Urinary bladder (tissue), 4 donors: Measurements from ENCODE around the gene SEMA3G. TPM values are rescaled to one million over a fixed set of nuclear protein-coding genes. Genes with fewer than 3 reads are reported as not detected.

Experiments used
- DNase-seq: peaks from one replicate; pipeline ENCODE4 v3.0.0-alpha.2; 2015; ENCODE audit errors: extremely low spot score
- H3K27ac ChIP-seq: one replicate; pipeline ENCODE4 v1.5.1; 2013; ENCODE audit warnings: low read depth, mild to moderate bottlenecking, moderate library complexity
- H3K36me3 ChIP-seq: one replicate; pipeline ENCODE4 v1.6.1; 2013; ENCODE audit warnings: mild to moderate bottlenecking, moderate library complexity; ENCODE audit not compliant: insufficient read depth
- H3K4me1 ChIP-seq: one replicate; pipeline ENCODE4 v1.6.1; 2013; ENCODE audit warnings: mild to moderate bottlenecking, moderate library complexity; ENCODE audit not compliant: insufficient read depth
- H3K4me3 ChIP-seq: one replicate; pipeline ENCODE4 v1.5.1; 2013; ENCODE audit warnings: low read depth, low read length
- WGBS: extraction: QIAGEN DNeasy Blood & Tissue Kit; methylation state at CpG from one replicate; pipeline ENCODE4 v1.1.7; 2013; 5-methylcytosine and 5-hydroxymethylcytosine counted together
- polyA plus RNA-seq: library from polyadenylated mRNA; stranded (reverse); fragments of 200-250 nt; gene quantifications from one replicate; pipeline ENCODE4 v1.2.3, GENCODE V29; 2013
- total RNA-seq: library from RNA; depleted of rRNA; stranded (reverse); fragments of >200 nt; gene quantifications from one replicate; pipeline ENCODE4 v1.2.3, GENCODE V29; 2014
- donor health status: healthy with polysubstance abuse.
- donor health status: healthy.

SEMA3G gene
- total and polyA plus RNA-seq, 2 donors = 7.6 to 28.5 TPM

DNA sequence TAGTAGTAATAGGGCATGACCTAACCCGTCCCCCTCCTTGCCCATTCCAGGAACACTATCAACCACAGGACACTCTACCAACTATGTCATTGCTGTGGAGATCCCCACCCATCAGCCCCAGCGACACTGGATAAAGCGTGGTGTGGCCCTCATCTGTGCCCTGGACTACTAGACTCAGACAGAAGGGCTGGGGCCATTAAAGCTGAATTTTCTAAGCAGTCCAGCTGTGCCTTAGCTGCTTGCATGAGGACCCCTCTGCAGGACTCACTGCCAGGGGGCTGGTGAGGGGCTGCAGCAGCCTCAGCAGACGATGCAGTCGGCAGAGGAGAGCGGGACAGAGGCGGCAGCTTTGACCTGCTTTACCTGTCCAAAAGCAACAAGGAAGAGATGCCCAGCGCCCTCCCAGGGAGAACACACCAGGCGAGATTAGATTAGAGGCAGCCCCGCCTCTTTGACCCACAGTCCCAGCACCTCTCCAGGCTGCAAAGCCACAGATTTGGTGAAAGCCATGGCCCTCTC, 44.6 kb downstream of the SEMA3G start:
- peaks cover 5% of the 10 kb centered on the region for H3K36me3 ChIP-seq
- no peak for DNase-seq
- H3K4me1 ChIP-seq = no peaks in the 10 kb centered on the region
- no peak overlapping the region for H3K4me3 ChIP-seq
- 82% methylated on average over 10 of the region's 10 CpGs for WGBS
- no peak overlapping the region for H3K27ac ChIP-seq

DNA sequence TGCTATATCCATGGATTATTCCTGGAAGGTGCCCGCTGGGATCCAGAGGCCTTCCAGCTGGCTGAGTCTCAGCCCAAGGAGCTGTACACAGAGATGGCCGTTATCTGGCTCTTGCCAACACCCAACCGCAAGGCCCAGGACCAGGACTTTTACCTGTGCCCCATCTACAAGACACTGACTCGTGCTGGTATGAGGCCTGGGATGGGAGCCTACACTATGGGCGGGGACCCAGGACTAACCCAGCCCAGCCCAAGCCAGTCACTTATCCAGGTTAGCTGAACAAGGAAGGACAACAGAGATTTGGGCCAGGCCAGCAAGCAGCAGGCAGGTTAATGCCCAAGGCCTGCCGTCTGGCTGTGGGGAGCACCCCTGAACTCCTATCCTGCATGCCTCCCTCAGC, 45.3 kb downstream of the SEMA3G start:
- H3K4me1 ChIP-seq = no peaks in the 10 kb centered on the region
- WGBS = 82% methylated on average over 6 of the region's 6 CpGs
- H3K27ac ChIP-seq = no peak overlapping the region
- no peak overlapping the region for H3K4me3 ChIP-seq
- peaks cover 5% of the 10 kb centered on the region for H3K36me3 ChIP-seq
- DNase-seq = no peak

DNA sequence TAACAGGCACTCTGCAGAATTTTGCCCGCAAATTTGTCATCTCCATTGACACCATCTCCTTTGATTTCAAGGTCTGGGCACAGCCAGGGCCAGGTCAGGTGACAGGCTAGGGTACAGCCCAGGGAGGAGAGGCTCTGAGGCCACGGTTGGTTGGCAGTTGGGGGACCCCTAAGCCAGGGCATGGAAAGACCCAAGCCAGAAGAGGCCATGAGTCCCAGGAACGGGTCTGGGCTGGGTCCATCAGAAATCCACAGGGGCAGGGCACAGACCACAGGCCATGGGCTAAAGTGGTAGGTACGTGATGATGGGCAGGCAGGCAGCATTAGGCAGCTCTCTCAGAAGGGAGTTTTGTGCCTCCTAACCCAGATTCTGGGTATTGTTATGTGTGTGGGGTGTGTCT, 45.8 kb downstream of the SEMA3G start:
- Histone ChIP-seq H3K36me3 (peaks cover 5% of the 10 kb centered on the region), H3K4me1 (no peaks in the 10 kb centered on the region), H3K27ac (no peak overlapping the region), H3K4me3 (no peak overlapping the region)
- DNase-seq = no peak
- WGBS = 88% methylated on average over 4 of the region's 4 CpGs

DNA sequence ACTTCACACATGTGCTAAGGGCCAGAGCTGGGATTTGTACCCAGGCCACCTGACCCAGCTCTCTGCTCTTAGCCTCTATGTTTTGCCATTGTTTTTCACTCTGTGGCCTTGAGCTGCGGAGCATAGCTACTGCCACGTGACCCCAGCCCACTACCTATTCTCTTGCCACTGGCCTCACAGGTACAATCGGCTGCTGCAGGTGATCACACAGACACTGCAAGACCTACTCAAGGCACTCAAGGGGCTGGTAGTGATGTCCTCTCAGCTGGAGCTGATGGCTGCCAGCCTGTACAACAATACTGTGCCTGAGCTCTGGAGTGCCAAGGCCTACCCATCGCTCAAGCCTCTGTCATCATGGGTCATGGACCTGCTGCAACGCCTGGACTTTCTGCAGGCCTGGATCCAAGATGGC, 46.2 kb downstream of the SEMA3G start:
- 92% methylated on average over 5 of the region's 5 CpGs for WGBS
- no peak for DNase-seq
- Histone ChIP-seq H3K4me1 (no peaks in the 10 kb centered on the region), H3K27ac (no peak overlapping the region), H3K36me3 (peaks cover 5% of the 10 kb centered on the region), H3K4me3 (no peak overlapping the region)

DNA sequence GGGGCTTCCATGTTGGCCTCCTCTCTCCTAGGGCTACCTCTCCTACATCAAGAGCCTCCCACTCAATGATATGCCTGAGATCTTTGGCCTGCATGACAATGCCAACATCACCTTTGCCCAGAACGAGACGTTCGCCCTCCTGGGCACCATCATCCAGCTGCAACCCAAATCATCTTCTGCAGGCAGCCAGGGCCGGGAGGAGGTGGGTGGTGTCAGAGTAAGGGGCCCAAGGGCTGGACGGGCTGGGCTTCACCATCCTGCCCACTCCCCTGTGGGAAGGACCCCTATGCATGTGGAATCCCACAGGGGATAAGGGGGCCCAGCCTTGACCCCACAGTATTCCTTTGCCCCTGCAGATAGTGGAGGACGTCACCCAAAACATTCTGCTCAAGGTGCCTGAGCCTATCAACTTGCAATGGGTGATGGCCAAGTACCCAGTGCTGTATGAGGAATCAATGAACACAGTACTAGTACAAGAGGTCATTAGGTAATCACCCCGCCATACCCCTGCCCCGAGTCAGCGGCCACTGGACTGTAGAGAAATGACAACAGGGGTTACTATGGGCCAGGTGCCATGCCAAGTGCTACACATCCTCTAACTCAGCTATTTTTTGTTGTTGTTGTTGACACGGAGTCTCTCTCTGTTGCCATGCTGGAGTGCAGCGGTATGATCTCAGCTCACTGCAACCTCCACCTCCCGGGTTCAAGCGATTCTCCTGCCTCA, 47.1 kb downstream of the SEMA3G start:
- H3K36me3 ChIP-seq = peaks cover under 1% of the 10 kb centered on the region
- WGBS = 86% methylated on average over 13 of the region's 13 CpGs

DNA sequence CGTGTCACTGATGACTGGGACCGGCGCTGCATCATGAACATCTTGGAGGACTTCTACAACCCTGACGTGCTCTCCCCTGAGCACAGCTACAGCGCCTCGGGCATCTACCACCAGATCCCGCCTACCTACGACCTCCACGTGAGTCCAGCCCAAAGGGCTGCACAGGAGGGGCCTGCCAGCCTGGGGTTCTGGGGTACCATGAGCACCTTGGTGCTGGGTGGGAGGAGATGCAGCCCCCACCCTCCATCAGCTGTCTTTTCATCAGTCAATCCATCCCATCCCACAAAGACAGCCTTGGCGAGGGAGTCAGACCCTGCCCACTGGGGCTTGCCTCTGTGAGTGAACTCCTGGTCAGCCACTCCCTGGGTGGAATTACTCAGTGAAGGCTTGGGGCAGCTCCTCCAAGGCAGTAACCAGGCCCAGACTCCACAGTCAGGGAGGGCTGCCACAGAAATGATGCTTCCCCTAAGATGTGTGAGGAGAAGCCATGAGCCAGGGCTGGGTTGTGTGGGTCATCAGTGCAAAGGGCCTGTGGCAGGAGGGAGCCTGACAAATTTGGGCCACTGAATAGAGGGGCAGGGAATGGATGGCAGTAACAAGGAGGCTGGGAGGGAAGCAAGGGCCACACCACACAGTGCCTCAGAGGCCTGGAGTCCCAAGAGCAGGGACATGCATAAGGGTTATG, 47.9 kb downstream of the SEMA3G start:
- 87% methylated on average over 10 of the region's 10 CpGs for WGBS
- Histone ChIP-seq H3K36me3 (no peaks in the 10 kb centered on the region), H3K27ac (no peak overlapping the region), H3K4me3 (no peak overlapping the region), H3K4me1 (no peaks in the 10 kb centered on the region)
- DNase-seq = no peak

More for the DNA sequence above, 47.1 kb downstream of the SEMA3G start:
- H3K27ac ChIP-seq = no peak overlapping the region
- DNase-seq = no peak
- H3K4me3 ChIP-seq = no peak overlapping the region
- H3K4me1 ChIP-seq = no peaks in the 10 kb centered on the region

DNA sequence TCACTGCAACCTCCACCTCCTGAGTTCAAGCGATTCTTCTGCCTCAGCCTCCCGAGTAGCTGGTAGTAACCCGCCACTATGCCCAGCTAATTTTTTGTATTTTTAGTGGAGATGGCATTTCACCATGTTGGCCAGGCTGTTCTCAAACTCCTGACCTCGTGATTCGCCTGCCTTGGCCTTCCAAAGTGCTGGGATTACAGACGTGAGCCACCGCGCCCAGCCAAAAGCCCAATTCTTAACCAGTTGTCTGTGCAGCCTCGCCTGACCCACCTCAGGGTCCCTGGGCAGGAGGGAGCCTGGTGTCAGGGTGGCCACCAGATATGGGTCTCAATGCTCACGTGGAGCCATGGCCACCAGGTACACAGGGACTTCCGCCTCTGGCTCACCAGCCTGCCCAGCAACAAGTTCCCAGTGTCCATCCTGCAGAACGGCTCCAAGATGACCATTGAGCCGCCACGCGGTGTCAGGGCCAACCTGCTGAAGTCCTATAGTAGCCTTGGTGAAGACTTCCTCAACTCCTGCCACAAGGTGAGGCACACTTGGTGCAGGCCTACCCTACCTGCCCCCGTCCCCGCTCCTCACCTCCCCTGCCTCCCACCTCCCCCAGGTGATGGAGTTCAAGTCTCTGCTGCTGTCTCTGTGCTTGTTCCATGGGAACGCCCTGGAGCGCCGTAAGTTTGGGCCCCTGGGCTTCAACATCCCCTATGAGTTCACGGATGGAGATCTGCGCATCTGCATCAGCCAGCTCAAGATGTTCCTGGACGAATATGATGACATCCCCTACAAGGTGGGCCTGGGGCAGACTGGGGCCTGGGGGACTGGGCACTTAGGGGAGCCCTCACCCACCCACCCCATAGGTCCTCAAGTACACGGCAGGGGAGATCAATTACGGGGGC, 48.6 kb downstream of the SEMA3G start:
- Histone ChIP-seq H3K27ac (no peak overlapping the region), H3K36me3 (no peaks in the 10 kb centered on the region), H3K4me1 (no peaks in the 10 kb centered on the region), H3K4me3 (no peak overlapping the region)
- DNase-seq = no peak
- 89% methylated on average over 25 of the region's 25 CpGs for WGBS

DNA sequence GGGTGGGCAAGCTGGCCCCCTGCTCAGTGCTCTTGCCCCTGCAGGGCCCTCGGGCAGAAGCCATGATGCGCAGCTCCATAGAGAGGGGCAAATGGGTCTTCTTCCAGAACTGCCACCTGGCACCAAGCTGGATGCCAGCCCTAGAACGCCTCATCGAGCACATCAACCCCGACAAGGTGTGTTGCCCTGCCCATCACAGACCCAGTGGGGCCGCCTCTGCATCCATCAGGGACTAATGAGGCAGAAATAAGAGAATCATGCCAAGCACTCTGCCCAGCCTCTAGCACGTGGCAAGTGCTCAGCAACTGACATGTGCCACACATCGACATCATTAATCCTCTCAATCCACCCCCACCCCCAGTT, 49.4 kb downstream of the SEMA3G start:
- Histone ChIP-seq H3K27ac (no peak overlapping the region), H3K36me3 (no peaks in the 10 kb centered on the region), H3K4me3 (no peak overlapping the region), H3K4me1 (no peaks in the 10 kb centered on the region)
- DNase-seq = no peak
- 87% methylated on average over 8 of the region's 8 CpGs for WGBS

DNA sequence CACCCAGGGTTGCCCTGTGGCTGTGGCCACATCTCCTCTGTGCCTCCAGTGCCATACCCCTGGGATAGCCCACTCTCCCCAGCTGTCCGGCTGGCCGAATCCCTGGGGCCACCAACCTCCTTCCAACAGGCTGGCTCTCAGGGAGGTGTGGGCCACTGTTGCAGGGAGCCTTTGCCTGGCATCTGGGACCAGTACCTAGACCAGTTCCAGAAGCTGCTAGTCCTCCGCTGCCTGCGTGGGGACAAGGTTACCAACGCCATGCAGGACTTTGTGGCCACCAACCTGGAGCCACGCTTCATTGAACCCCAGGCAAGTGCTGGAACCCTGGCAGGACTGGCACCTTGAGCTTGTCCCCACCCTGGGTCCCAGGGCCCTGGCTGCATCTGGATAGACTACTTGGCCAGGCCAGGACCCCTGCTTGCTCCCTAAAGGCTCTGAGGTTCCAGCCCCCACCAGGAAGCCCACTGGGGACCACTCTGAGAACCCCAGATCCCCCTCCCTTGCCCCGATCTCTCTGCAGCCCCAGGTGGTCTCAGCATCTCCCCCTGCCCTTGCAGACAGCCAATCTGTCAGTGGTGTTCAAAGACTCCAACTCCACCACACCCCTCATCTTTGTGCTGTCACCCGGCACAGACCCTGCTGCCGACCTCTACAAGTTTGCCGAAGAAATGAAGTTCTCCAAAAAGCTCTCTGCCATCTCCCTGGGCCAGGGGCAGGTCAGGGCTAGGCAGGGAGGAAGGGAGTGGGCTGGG, 50.0 kb downstream of the SEMA3G start:
- no peak overlapping the region for H3K4me3 ChIP-seq
- no peaks in the 10 kb centered on the region for H3K36me3 ChIP-seq
- WGBS = 90% methylated on average over 10 of the region's 10 CpGs
- H3K4me1 ChIP-seq = no peaks in the 10 kb centered on the region
- no peak overlapping the region for H3K27ac ChIP-seq
- no peak for DNase-seq

DNA sequence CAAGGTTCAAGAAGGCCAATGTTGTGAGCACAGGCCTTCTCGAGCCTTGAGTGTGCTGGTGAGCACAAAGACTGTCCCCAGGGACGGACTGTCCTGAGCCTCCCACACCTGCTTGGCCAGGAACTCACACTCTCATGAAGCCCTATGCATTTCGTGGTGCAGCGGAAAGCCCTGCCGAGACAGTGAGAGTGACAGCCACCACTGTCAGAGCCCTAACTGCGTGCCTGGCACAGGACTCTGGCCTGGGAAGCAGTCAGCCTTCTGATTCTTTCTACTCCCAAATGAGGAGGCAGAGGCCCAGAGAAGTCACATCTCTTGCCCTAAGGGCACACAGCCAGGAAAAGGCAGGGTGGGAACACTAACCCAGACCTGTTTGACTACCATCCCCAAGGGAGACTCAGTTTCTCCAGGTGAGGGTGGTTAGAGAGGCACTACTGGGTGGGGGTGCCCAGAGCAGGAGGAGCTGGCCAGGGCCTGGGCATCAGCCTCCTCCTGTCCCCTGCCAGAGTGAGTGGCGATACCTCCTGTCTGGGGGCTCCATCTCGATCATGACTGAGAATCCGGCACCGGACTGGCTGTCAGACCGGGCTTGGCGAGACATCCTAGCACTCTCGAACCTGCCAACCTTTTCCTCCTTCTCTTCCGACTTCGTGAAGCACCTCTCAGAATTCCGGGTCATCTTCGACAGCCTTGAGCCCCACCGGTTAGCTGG, 50.8 kb downstream of the SEMA3G start:
- Histone ChIP-seq H3K36me3 (no peaks in the 10 kb centered on the region), H3K4me3 (no peak overlapping the region), H3K27ac (no peak overlapping the region), H3K4me1 (no peaks in the 10 kb centered on the region)
- DNase-seq = no peak
- WGBS = 92% methylated on average over 18 of the region's 18 CpGs

DNA sequence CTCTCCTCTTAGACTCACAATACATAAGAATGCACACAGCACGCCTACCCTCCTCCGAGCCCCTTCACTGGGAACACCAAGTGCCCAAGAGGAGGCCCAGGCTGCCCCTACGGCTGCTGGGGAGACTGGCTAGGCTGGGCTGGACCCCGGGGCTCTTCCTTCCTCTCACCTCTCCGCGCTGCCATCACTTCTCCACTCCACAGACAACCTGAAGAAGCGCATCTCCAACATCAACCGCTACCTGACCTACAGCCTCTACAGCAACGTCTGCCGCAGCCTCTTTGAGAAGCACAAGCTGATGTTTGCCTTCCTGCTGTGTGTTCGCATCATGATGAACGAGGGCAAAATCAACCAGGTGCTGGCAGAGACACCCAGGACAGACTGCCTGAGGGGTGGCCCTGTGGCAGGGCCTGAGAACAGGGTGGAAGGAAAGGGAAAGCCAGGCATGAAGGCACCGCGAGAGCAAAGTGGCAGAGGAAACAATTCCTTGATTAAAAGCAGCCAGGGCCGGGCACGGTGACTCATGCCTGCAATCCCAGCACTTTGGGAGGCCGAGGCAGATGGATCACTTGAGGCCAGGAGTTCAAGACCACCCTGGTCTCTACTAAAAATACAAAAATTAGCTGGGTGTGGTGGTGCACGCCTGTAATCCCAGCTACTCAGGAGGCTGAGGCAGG, 51.6 kb downstream of the SEMA3G start:
- no peak overlapping the region for H3K27ac ChIP-seq
- no peaks in the 10 kb centered on the region for H3K36me3 ChIP-seq
- H3K4me1 ChIP-seq = no peaks in the 10 kb centered on the region
- DNase-seq = no peak
- WGBS = 89% methylated on average over 18 of the region's 18 CpGs
- no peak overlapping the region for H3K4me3 ChIP-seq

DNA sequence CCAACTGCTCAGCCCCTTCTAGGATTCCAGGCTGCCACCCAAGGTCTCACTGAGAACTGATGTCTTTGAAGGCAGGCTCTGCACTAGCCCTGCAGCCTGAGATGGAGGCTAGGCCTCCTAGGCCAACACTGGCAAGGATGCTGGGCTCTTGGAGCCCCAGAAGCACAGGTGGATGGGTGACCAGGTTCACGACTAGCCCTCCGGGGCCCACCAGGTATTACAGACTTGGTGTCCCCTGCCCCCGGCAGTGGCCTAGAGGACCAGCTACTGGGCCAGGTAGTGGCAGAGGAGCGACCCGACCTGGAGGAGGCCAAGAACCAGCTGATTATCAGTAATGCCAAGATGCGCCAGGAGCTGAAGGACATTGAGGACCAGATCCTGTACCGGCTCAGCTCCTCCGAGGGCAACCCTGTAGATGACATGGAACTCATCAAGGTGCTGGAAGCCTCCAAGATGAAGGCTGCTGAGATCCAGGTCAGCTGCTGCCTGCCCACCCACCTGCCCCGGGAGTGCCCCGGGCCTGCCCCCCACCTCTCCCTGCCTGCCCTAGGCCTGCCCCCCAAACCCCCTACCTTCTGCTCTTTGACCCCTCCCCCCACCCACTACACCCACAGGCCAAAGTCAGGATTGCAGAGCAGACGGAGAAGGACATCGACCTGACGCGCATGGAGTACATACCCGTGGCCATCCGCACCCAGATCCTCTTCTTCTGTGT, 52.5 kb downstream of the SEMA3G start:
- Histone ChIP-seq H3K4me1 (no peaks in the 10 kb centered on the region), H3K27ac (no peak overlapping the region), H3K4me3 (no peak overlapping the region), H3K36me3 (no peaks in the 10 kb centered on the region)
- DNase-seq = no peak
- WGBS = 96% methylated on average over 16 of the region's 16 CpGs
